SK-N-SH (cell line): ENCODE data around the gene PRRX2. TPM values are rescaled to one million over a fixed set of nuclear protein-coding genes. Genes with fewer than 3 reads are reported as not detected.

ENCODE experiments used
- CTCF ChIA-PET: fragments of 300-600, 350-600 bp; formaldehyde crosslinking; extraction: SDS; loops from one replicate; lab custom pipeline; 2021; lab: Yijun Ruan, JAX
- POLR2A ChIA-PET: fragments of 350-600 bp; sonication (Branson Sonifier 250); formaldehyde crosslinking; extraction: SDS; loops from one replicate; lab custom pipeline; 2020; ENCODE audit warnings: antibody characterized with exemption, inconsistent platforms; lab: Yijun Ruan, JAX
- DNase-seq: peaks from one replicate; pipeline ENCODE4 v3.0.0; 2012
- H2AFZ ChIP-seq: fragments of 200-600 bp; sonication (generic); 2 replicates; pipeline ENCODE4 v1.8.1; 2016; ENCODE audit warnings: antibody characterized with exemption, mild to moderate bottlenecking, low read depth
- H3F3A ChIP-seq: fragments of 200-600 bp; sonication (generic); replicated peaks from 2 replicates; pipeline ENCODE3; 2016; ENCODE audit warnings: antibody characterized with exemption, mild to moderate bottlenecking; ENCODE audit not compliant: insufficient read depth
- H3K27ac ChIP-seq, 2 experiments: fragments of 200-500 bp in 1 of 2; fragments of 200-600 bp in 1 of 2; sonication (Bioruptor generic) in 1 of 2; sonication (generic), shearing (Covaris generic) in 1 of 2; 2 replicates each; pipeline versions ENCODE4 v1.5.1 to v1.6.1; 2014 to 2016; ENCODE audit warnings: low read depth in 2 of 2, inconsistent platforms in 1 of 2, low read length in 1 of 2, mild to moderate bottlenecking in 1 of 2, mixed read lengths in 1 of 2
- H3K27me3 ChIP-seq: fragments of 200-600 bp; sonication (generic), shearing (Covaris generic); 2 replicates; pipeline ENCODE4 v1.6.1; 2016; ENCODE audit warnings: mixed run types; ENCODE audit not compliant: insufficient read depth
- H3K36me3 ChIP-seq, 2 experiments: fragments of 200-500 bp in 1 of 2; fragments of 200-600 bp in 1 of 2; sonication (Bioruptor generic) in 1 of 2; sonication (generic) in 1 of 2; replicated peaks in 1 of 2; 2 replicates each; pipeline versions ENCODE3 to v1.5.1; 2014 to 2016; ENCODE audit warnings: low read length in 1 of 2, mild to moderate bottlenecking in 1 of 2; ENCODE audit not compliant: insufficient read depth in 2 of 2, control insufficient read depth in 1 of 2
- H3K4me1 ChIP-seq, 2 experiments: fragments of 200-500 bp in 1 of 2; fragments of 200-600 bp in 1 of 2; sonication (Bioruptor generic) in 1 of 2; sonication (generic), shearing (Covaris generic) in 1 of 2; 2 replicates each; pipeline versions ENCODE4 v1.5.1 to v1.6.1; 2014 to 2016; ENCODE audit warnings: low read depth in 1 of 2, low read length in 1 of 2, mixed run types in 1 of 2; ENCODE audit not compliant: insufficient read depth in 2 of 2, control insufficient read depth in 1 of 2
- H3K4me2 ChIP-seq: fragments of 200-600 bp; sonication (generic), shearing (Covaris generic); 2 replicates; pipeline ENCODE4 v1.6.1; 2017; ENCODE audit warnings: mixed run types
- H3K4me3 ChIP-seq, 2 experiments: fragments of 200-500 bp in 1 of 2; fragments of 200-600 bp in 1 of 2; sonication (Bioruptor generic) in 1 of 2; sonication (generic), shearing (Covaris generic) in 1 of 2; 2 replicates each; pipeline versions ENCODE4 v1.5.1 to v1.8.1; 2014 to 2016; ENCODE audit warnings: low read depth in 2 of 2, inconsistent platforms in 1 of 2, low read length in 1 of 2, mild to moderate bottlenecking in 1 of 2, mixed read lengths in 1 of 2, moderate library complexity in 1 of 2
- H3K79me2 ChIP-seq: fragments of 200-600 bp; sonication (generic); 2 replicates; pipeline ENCODE4 v1.8.1; 2017; ENCODE audit warnings: mild to moderate bottlenecking; ENCODE audit not compliant: insufficient read depth
- H3K9ac ChIP-seq: fragments of 200-600 bp; sonication (generic); 2 replicates; pipeline ENCODE4 v1.6.1; 2017; ENCODE audit warnings: mixed run types
- H3K9me2 ChIP-seq: fragments of 200-600 bp; sonication (generic); 2 replicates; pipeline ENCODE4 v1.6.1; 2017; ENCODE audit warnings: mixed run types
- H3K9me3 ChIP-seq: fragments of 200-600 bp; sonication (generic); 2 replicates; pipeline ENCODE4 v1.6.1; 2017; ENCODE audit warnings: mixed run types, mild to moderate bottlenecking, moderate library complexity
- H4K20me1 ChIP-seq: fragments of 200-600 bp; sonication (generic); 2 replicates; pipeline ENCODE4 v1.6.1; 2017; ENCODE audit warnings: mild to moderate bottlenecking, mixed run types; ENCODE audit not compliant: insufficient read depth
- ELF1 ChIP-seq: IDR thresholded peaks from 2 replicates; pipeline ENCODE4 v1.4.0; 2012
- EZH2phosphoT487 ChIP-seq: fragments of 200-600 bp; sonication (generic); IDR thresholded peaks from 2 replicates; pipeline ENCODE4 v1.6.1; 2017; ENCODE audit warnings: low read depth, mixed run types, mild to moderate bottlenecking, antibody characterized with exemption, moderate library complexity, borderline replicate concordance
- FOSL2 ChIP-seq: IDR thresholded peaks from 2 replicates; pipeline ENCODE4 v1.4.0; 2012; ENCODE audit warnings: low read depth, mild to moderate bottlenecking, moderate library complexity, borderline replicate concordance
- FOXJ3 ChIP-seq: sonication (generic); formaldehyde crosslinking; IDR thresholded peaks from 2 replicates; pipeline ENCODE4 v1.5.1; 2020; ENCODE audit warnings: mild to moderate bottlenecking, missing genetic modification reagents
- GABPA ChIP-seq: IDR thresholded peaks from 2 replicates; pipeline ENCODE4 v1.4.0; 2012; ENCODE audit warnings: low read depth, mild to moderate bottlenecking
- JUND ChIP-seq: IDR thresholded peaks from 2 replicates; pipeline ENCODE4 v1.4.0; 2012
- MEF2A ChIP-seq: IDR thresholded peaks from 2 replicates; pipeline ENCODE4 v1.4.0; 2012; ENCODE audit warnings: low read depth, borderline replicate concordance
- RAD21 ChIP-seq: IDR thresholded peaks from 2 replicates; pipeline ENCODE4 v1.6.1; 2012; ENCODE audit warnings: mild to moderate bottlenecking, low read length
- REST ChIP-seq: IDR thresholded peaks from 2 replicates; pipeline ENCODE4 v1.6.1; 2012; ENCODE audit warnings: mild to moderate bottlenecking, low read depth, low read length, moderate library complexity
- RFX5 ChIP-seq: IDR thresholded peaks from 2 replicates; pipeline ENCODE4 v1.6.1; 2012; ENCODE audit warnings: mild to moderate bottlenecking, improper control_type of control experiment, low read length
- RXRA ChIP-seq: IDR thresholded peaks from 2 replicates; pipeline ENCODE4 v1.4.0; 2012; ENCODE audit warnings: low read depth, mild to moderate bottlenecking, borderline replicate concordance
- SIN3A ChIP-seq: IDR thresholded peaks from 2 replicates; pipeline ENCODE4 v1.6.1; 2012; ENCODE audit warnings: low read depth, mild to moderate bottlenecking, low read length, moderate library complexity, borderline replicate concordance
- TAF1 ChIP-seq: IDR thresholded peaks from 2 replicates; pipeline ENCODE4 v1.6.1; 2012; ENCODE audit warnings: low read depth, mild to moderate bottlenecking, low read length, moderate library complexity, borderline replicate concordance
- TCF12 ChIP-seq: IDR thresholded peaks from 2 replicates; pipeline ENCODE4 v1.4.0; 2012
- ZBTB33 ChIP-seq: IDR thresholded peaks from 2 replicates; pipeline ENCODE4 v1.4.0; 2012; ENCODE audit warnings: low read depth, borderline replicate concordance
- WGBS: methylation state at CpG from one replicate; pipeline ENCODE4 v1.1.6; 2017; ENCODE audit warnings: low lambda C conversion rate; 5-methylcytosine and 5-hydroxymethylcytosine counted together
- polyA plus RNA-seq, 3 experiments: library from polyadenylated mRNA; depleted of rRNA; stranded (reverse); fragments of >200 nt; gene quantifications; 2 replicates each; pipeline ENCODE4 v1.2.3, GENCODE V29; 2012
- TF ChIP-seq, protein P1 (sequence below): fragments of 150-350 bp; IDR thresholded peaks from 2 replicates; pipeline ENCODE4 v1.6.1; 2017; ENCODE audit warnings: antibody characterized with exemption, low read length, low read depth, borderline replicate concordance
- TF ChIP-seq, protein P2 (sequence below): IDR thresholded peaks from 2 replicates; pipeline ENCODE4; 2012
- TF ChIP-seq, protein P3 (sequence below): IDR thresholded peaks from 2 replicates; pipeline ENCODE4 v1.4.0; 2012; ENCODE audit warnings: low read depth, borderline replicate concordance
- TF ChIP-seq, protein P4 (sequence below): IDR thresholded peaks from 2 replicates; pipeline ENCODE4 v1.4.0; 2012; ENCODE audit warnings: low read depth
- TF ChIP-seq, protein P5 (sequence below): fragments of 200-600 bp; sonication (generic); IDR thresholded peaks from 2 replicates; pipeline ENCODE4 v1.6.1; 2017; ENCODE audit warnings: antibody characterized with exemption, mild to moderate bottlenecking, moderate library complexity

The PRRX2 gene
- polyA plus RNA-seq, 1 of the 3 experiments (the other 2 are of a cell fraction), result 0.84 TPM

- 89% methylated on average over 6 of the region's 6 CpGs for WGBS
- H2AFZ ChIP-seq, result no peak overlapping the region
- H3K9ac ChIP-seq, result no peak overlapping the region
- no peak for TF ChIP-seq RXRA
- TF ChIP-seq GABPA, result no peak
- no peak for TF ChIP-seq TAF1
- no peak for TF ChIP-seq JUND
- no peak for TF ChIP-seq ZBTB33
- no peak for TF ChIP-seq FOSL2
- TF ChIP-seq, protein P1, sequence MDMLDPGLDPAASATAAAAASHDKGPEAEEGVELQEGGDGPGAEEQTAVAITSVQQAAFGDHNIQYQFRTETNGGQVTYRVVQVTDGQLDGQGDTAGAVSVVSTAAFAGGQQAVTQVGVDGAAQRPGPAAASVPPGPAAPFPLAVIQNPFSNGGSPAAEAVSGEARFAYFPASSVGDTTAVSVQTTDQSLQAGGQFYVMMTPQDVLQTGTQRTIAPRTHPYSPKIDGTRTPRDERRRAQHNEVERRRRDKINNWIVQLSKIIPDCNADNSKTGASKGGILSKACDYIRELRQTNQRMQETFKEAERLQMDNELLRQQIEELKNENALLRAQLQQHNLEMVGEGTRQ, result no peak
- no peak for TF ChIP-seq RFX5
- TF ChIP-seq, protein P2, sequence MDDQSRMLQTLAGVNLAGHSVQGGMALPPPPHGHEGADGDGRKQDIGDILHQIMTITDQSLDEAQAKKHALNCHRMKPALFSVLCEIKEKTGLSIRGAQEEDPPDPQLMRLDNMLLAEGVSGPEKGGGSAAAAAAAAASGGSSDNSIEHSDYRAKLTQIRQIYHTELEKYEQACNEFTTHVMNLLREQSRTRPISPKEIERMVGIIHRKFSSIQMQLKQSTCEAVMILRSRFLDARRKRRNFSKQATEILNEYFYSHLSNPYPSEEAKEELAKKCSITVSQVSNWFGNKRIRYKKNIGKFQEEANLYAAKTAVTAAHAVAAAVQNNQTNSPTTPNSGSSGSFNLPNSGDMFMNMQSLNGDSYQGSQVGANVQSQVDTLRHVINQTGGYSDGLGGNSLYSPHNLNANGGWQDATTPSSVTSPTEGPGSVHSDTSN, result no peak
- TF ChIP-seq, protein P3, sequence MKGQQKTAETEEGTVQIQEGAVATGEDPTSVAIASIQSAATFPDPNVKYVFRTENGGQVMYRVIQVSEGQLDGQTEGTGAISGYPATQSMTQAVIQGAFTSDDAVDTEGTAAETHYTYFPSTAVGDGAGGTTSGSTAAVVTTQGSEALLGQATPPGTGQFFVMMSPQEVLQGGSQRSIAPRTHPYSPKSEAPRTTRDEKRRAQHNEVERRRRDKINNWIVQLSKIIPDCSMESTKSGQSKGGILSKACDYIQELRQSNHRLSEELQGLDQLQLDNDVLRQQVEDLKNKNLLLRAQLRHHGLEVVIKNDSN, result no peak
- no peak for TF ChIP-seq ELF1
- TF ChIP-seq EZH2phosphoT487, result no peak
- no peak for TF ChIP-seq MEF2A
- no peak for TF ChIP-seq REST
- TF ChIP-seq, protein P4, sequence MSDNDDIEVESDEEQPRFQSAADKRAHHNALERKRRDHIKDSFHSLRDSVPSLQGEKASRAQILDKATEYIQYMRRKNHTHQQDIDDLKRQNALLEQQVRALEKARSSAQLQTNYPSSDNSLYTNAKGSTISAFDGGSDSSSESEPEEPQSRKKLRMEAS, result no peak
- TF ChIP-seq SIN3A, result no peak
- no peak for TF ChIP-seq TCF12
- no peak for TF ChIP-seq FOXJ3 (CRISPR knock-in tag)
- no peak for TF ChIP-seq RAD21
- TF ChIP-seq, protein P5, sequence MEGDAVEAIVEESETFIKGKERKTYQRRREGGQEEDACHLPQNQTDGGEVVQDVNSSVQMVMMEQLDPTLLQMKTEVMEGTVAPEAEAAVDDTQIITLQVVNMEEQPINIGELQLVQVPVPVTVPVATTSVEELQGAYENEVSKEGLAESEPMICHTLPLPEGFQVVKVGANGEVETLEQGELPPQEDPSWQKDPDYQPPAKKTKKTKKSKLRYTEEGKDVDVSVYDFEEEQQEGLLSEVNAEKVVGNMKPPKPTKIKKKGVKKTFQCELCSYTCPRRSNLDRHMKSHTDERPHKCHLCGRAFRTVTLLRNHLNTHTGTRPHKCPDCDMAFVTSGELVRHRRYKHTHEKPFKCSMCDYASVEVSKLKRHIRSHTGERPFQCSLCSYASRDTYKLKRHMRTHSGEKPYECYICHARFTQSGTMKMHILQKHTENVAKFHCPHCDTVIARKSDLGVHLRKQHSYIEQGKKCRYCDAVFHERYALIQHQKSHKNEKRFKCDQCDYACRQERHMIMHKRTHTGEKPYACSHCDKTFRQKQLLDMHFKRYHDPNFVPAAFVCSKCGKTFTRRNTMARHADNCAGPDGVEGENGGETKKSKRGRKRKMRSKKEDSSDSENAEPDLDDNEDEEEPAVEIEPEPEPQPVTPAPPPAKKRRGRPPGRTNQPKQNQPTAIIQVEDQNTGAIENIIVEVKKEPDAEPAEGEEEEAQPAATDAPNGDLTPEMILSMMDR, result no peak
- no peaks in the 10 kb centered on the region for H3K36me3 ChIP-seq
- no peaks in the 10 kb centered on the region for H3K9me3 ChIP-seq
- H3K27me3 ChIP-seq, result no peaks in the 10 kb centered on the region
- H3F3A ChIP-seq, result peaks cover 3% of the 10 kb centered on the region
- H3K4me2 ChIP-seq, result no peak overlapping the region
- ChIA-PET POLR2A (no interaction called here), CTCF (interaction anchor here (0.9 to 2.7 kb wide), 5 partner anchors 10 to 34 kb away, joined by 4 to 17 read pairs (median 4); no protein-coding TSS in a partner anchor)
- DNase-seq, result no peak
- no peaks in the 10 kb centered on the region for H3K9me2 ChIP-seq
- H4K20me1 ChIP-seq, result no peaks in the 10 kb centered on the region
- H3K4me3 ChIP-seq, result no peak overlapping the region
- no peak overlapping the region for H3K27ac ChIP-seq
- H3K79me2 ChIP-seq, result no peaks in the 10 kb centered on the region
- H3K4me1 ChIP-seq, result peaks cover 5 to 20% of the 10 kb centered on the region in 2 experiments; a peak in 2 of 4 replicates
These were observed 90.7 kb downstream of the PRRX2 start for GRCh38 chr9:129756191-129756590.
